NCI-H146 (cell line): ENCODE data around the gene ZNF467.

Experiments
- DNase-seq: peaks from one replicate; lab custom pipeline; 2025; lab: John Stamatoyannopoulos, UW

Gene ZNF467

DNA sequence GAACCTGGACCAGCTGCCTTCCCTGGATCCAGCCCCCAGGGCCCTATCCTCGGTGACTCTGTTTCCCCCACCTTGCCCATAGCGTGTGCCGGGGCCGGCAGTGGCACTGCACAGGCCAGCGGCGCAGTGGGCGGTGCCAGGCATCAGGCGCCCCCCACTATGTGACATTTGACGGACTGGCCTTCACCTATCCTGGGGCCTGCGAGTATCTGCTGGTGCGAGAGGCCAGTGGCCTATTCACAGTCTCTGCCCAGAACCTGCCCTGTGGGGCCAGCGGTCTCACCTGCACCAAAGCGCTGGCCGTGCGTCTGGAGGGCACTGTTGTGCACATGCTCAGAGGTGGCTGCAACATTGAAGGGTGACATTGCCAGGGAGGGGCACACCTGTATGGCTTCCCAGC lies 12.0 kb upstream of the ZNF467 start:
- DNase-seq = no peak

DNA sequence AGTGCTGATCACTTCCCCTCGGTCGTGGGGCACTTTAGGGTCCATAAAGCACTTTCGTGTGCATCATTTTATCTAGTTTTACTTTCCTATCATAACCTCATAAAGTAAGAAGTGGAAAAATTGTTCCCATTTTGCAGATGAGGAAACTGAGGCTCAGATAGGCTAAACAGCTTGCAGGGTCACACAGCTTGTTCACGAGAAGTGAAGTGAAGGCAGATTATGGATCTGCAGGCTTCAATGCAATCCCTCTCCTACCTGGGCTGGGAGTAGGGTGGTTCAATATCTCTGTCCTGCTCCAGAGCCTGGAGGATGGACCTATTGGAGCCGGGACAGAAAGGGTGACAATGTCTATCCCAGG lies 10.8 kb upstream of the ZNF467 start:
- no peak for DNase-seq

DNA sequence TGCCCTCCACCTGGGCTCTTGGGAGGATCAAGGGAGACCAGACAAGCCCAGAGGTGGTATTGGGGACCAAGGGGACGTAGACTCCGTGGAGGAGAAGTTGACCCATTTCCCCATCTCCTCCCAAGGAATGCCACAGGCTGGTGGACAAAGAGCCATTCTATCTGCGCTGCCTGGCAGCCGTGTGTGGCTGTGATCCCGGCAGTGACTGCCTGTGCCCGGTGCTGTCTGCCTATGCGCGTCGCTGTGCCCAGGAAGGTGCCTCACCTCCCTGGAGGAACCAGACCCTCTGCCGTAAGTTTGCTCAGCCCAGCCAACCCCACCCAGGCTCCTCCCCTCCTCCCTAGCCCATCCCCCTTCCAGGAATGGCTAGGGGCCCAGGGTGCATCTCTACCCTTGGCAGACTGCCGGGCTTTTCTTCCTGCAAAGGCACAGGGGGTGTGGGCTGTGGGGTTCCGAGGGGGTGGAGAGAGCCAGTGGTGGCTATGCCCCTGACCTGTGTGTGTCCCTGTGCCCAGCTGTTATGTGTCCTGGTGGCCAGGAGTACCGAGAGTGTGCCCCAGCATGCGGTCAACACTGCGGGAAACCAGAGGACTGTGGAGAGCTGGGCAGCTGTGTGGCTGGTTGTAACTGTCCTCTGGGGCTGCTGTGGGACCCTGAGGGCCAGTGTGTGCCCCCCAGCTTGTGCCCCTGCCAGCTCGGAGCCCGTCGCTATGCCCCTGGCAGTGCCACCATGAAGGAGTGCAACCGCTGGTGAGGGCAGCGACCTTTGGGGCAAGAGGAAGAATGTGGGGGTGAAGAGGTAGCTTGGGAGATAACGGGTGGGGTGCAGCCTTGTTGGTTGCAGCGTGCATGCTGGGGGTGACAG lies 10.2 kb upstream of the ZNF467 start:
- no peak for DNase-seq

- no peak for DNase-seq
These were observed 9.4 kb upstream of the ZNF467 start for GRCh38 chr7:149782682-149783345.

- no peak for DNase-seq
These were observed 8.5 kb upstream of the ZNF467 start for GRCh38 chr7:149781921-149782320.

GRCh38 chr7:149780636-149781419 lies 7.4 kb upstream of the ZNF467 start:
- DNase-seq = no peak

GRCh38 chr7:149780056-149780455 lies 6.7 kb upstream of the ZNF467 start:
- DNase-seq = no peak

GRCh38 chr7:149779502-149779805 lies 6.1 kb upstream of the ZNF467 start:
- DNase-seq = no peak

DNA sequence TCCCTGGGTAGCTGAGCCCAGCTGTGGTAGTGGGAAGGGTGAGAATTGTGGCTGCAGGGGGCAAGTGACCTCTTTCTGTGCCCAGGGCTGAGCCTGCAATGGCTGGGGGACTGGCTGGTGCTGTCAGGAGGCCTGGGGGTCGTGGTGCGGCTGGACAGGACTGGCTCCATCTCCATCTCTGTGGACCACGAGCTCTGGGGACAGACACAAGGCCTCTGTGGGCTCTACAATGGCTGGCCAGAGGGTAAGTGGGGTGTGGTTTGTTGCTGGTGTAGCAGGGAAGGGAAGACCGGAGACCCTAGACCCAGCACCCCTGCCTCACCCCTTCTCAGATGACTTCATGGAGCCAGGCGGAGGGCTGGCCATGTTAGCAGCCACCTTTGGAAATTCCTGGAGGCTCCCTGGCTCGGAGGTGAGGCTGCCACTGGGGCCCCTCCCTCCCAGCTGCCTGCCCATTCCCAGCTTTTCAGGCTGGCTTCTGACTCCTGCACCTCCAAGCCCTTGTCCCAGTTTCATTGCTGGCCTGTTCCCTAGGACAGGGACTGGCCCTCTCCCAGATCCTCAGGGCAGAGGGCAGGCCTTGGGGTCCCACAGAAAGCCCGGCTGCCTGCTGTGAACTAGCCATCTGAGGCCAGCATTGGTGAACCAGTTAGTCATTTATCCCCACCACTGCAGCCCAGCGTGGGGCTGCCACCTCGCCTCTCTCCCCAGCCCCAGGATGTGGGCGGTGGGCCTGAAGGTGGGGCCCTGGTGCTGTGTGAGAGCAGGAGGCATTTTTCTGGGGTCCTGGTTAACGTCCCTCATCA lies 5.5 kb upstream of the ZNF467 start:
- DNase-seq = no peak

- no peak for DNase-seq
These were observed 4.9 kb upstream of the ZNF467 start for GRCh38 chr7:149778327-149778637.

DNA sequence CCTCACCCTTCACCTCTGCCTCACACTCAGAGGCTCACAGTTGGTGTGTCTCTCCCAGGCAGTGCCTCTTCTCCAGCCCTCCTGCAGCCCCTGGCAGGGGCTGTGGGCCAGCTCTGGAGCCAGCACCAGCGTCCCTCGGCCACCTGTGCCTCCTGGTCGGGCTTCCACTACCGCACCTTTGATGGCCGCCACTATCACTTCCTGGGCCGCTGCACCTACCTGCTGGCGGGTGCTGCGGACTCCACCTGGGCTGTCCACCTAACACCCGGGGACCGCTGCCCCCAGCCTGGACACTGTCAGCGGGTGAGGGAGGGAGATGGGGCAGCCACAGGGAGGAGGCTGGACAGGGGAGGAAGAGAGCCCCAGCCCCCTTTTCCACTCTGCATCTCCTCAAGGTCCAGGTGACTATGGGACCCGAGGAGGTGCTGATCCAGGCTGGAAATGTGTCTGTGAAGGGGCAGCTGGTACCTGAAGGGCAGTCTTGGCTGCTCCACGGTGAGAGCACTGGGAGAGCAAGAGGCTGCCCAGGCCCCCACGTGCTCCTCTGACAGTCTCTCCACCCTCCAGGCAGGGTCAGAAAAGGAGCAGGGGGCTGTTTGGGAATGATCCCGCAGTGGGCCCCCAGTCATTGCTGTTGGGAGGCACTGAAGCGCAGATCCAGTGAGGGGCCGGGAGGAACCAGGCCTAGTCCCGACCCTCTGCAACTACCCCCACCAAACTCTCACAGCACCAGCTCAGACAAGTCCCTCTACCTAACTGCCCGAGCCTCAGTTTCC lies 4.4 kb upstream of the ZNF467 start:
- no peak for DNase-seq

DNA sequence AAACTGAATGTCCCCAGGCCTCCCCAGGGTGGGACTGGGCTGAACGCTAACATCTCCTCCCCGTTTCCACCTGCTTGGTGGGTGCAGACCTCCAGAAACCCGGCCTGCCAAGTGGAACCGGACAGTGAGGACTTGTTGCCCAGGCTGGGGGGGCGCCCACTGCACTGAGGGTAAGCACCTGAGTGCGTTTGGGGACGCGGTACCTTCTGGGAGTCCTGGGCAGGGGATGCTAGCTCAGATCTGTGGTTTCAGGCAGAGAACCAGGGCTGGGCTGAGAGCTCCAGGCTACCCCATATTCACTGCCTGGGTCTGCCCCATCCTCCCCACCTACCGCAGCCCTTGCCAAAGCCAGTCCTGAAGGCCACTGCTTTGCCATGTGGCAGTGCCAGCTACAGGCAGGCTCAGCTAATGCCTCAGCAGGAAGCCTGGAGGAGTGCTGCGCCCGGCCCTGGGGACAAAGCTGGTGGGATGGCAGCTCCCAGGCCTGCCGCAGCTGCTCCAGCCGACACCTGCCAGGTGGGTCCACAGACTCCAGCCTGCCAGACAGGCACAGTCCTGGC lies 3.5 kb upstream of the ZNF467 start:
- peak; percentile 27 for DNase-seq

GRCh38 chr7:149776289-149776688 lies 2.9 kb upstream of the ZNF467 start:
- DNase-seq = no peak

DNA sequence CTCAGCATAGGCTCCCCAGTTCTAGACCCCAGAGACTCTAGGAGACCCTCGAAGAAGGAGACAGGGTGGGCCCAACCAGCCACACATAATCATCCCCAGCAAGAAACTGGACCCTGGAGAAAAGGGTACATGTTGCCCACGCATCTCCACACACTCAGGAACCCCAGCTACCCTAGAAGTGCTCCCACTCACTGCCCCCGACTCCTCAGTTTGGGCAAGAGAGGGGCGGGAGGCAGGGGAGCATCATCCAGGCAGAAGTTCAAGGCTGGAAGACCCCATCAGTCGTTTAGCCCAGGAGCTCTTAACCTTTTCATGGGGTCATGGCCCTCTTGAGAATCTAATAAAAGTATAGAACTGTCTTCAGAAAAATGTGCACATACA lies 1.8 kb upstream of the ZNF467 start:
- no peak for DNase-seq

DNA sequence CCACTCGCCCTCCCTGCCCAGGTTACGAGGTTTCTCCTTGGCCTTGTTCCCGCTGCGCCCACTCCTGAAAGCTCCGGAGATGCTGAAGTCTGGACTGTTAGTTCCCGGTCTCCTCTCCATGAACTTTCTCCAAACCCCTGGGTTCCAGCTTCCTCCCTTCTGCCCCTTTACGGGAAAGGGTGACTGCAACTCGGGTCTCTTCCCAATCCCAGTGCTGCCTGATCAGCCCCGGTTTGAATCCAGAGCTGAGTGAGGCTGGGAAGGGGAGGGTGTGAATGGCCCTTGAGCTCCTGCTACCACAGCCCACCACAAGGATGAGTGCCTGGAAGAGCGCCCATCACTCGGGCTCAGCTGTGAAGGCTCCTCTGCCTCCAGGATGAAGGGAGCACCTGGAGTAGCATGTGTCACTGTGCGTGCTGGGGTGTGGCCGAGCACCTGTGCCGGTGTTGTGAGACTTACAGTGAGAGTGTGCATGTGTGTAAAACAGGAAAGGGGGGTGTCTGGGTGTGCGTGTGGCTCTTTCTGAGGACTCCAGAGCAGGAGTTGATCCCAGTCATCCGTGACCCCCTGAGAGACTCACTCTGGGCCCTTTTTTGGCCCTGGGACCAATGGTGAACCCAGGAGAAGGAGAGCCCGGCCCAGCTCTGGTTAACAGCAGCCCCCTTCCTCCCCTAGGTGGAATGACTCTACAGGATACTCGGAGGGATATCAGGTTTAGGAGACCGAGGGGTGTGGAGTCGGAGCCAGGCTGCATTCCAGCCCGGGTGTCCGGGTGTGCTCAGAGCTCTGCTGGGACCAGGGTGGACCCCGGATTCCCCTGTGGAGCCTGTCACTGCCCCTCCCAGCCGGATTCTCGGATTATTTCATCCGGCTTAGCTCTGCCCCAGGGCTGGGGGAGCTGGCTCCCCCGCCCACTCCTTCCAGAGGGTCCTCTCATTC lies 1.1 kb upstream of the ZNF467 start:
- peak; percentile 24 for DNase-seq

DNA sequence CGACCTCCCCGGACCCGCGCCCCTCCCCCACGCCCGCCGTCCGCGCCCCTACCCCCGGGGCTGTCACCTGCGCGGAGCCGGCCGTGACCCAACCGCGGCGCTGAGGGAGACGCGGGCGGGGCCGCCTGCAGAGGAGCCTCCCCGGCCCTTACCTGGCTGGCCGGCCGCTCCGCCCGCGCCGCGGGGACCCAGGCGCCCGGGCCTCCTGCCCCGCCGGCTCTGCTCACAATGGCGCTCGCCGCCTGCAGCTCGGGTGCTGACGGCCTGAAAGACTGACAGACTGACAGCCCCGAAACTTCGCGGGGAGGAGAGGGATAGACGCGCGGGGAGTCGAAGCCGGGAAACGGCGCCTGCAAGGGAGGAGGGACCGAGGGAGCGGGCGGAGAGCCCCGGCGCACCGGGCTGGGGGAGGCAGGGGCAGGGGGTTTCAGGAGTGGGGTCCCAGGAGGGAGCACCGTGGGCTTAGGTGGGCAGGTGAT lies 393 bp downstream of the ZNF467 start:
- peak; percentile 34 for DNase-seq

DNA sequence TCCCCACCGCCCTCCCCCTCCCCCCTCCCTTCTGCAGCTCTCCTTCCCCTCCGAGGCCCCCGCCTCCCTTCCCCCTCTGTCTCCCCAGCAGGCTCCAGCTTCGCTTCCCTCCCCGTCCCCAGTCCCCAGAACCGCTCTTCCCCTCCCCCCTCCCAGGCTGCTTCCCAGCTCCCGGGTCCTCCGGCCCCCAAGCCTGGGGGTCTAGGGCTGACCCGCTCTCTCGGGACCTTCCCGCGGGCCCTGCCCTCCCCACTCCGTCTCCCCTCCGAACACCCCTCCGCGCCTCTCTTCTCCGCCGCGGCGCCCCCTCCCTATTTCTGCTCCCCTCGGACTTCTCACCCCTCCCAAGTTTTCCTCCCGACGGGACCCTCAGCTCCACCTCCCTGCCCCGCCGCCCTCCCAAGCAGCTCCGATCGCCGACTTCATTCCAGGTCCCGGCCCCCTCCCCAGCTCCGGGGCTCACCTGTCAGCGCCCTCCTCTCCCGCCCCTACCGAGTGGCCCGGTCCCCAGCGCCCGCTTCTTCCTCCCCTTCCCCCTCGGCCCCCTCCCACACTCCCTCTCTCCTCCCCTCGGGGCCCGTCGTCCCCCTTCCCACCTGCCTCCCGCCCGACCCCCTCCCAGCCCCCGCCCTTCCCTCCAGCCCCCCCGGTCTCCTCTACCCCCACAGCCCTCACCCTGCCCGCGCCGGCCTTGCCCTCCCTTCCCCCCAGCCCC lies 990 bp downstream of the ZNF467 start:
- peak; percentile 45 for DNase-seq

GRCh38 chr7:149771720-149772240 lies 1.6 kb downstream of the ZNF467 start:
- peak; percentile 81 for DNase-seq
